Epithelial cell of proximal tubule (primary cell): Measurements from ENCODE around the gene EMSY. TPM values are rescaled to one million over a fixed set of nuclear protein-coding genes. Genes with fewer than 3 reads are reported as not detected.

Source experiments
- DNase-seq: peaks from one replicate; pipeline ENCODE4 v3.0.0-alpha.2; 2011; ENCODE audit warnings: low read depth
- H3K4me3 ChIP-seq: 2 replicates; pipeline ENCODE4 v1.5.1; 2011; ENCODE audit warnings: low read depth, mild to moderate bottlenecking, low read length
- total RNA-seq: library from RNA; depleted of rRNA; stranded (reverse); fragments of >200 nt; gene quantifications from 2 replicates; pipeline ENCODE4 v1.2.3, GENCODE V29; 2015
- TF ChIP-seq, protein P1 (sequence below): conservative IDR thresholded peaks from 2 replicates; pipeline ENCODE4 v1.5.1; 2012; ENCODE audit warnings: low read depth, mild to moderate bottlenecking, low read length

EMSY gene
- total RNA-seq, 1 donor from 2014 or later = 7.8 TPM

DNA sequence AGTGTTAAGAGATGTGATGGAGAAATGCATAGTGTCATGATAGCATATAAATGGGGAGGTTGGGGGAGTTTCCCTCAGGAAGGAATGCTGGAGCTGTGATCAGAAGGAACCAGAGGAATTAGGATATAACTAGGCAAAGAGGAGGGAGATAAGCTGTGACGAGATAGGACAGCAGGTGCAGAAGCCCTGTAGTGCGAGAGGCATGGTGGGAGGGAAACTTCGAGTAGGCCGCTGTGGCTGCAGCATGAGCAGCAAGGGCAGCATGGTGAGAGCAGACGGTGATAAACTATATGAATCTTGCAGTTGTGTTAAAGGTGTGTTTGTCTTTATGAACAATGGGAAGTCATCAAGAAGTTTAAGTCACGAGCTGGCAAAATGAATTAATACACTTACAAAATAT is 109.9 kb downstream of the EMSY start:
- DNase-seq = no peak
- TF ChIP-seq, protein P1, sequence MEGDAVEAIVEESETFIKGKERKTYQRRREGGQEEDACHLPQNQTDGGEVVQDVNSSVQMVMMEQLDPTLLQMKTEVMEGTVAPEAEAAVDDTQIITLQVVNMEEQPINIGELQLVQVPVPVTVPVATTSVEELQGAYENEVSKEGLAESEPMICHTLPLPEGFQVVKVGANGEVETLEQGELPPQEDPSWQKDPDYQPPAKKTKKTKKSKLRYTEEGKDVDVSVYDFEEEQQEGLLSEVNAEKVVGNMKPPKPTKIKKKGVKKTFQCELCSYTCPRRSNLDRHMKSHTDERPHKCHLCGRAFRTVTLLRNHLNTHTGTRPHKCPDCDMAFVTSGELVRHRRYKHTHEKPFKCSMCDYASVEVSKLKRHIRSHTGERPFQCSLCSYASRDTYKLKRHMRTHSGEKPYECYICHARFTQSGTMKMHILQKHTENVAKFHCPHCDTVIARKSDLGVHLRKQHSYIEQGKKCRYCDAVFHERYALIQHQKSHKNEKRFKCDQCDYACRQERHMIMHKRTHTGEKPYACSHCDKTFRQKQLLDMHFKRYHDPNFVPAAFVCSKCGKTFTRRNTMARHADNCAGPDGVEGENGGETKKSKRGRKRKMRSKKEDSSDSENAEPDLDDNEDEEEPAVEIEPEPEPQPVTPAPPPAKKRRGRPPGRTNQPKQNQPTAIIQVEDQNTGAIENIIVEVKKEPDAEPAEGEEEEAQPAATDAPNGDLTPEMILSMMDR = no peak
- no peak overlapping the region for H3K4me3 ChIP-seq

DNA sequence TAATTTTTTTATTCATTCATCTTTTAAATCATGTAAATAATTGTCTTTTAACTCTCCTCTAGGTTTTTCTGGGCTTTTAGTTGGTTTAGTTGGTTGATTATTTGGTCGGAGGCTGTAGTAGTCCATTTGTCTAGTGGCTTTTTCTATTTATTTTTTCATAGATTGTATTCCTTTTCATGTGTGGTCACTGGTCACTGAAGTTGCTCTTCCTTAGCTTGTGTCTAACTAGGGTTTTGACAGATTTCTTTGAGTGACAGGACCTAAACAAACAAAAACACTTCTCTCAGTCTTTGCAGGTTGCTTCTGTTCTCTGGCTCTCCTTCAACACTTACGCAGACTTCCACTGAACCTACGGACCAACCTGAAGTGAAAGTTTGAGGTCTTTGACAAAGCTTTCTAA is 112.6 kb downstream of the EMSY start:
- no peak overlapping the region for H3K4me3 ChIP-seq
- TF ChIP-seq, protein P1 = no peak
- no peak for DNase-seq

DNA sequence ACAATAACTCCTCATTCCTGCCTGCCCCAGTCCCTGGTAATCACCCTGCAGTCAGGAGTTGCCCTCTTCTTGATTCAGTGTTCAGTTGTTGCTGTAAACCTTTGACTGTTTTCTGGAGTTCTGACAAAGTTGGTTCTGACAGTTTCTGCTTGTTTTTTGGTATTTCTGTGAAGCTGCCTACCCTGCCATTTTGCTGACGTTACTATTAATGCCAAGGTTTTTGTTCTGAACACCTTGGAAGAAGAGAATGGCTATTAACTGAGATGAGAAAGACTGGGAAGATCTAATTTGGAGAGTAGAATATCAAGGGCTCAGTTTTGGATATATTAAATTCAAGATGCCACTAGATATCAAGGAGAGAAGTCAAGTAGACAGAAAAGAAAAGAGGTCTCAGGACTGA is 113.7 kb downstream of the EMSY start:
- H3K4me3 ChIP-seq = no peak overlapping the region
- TF ChIP-seq, protein P1 = no peak

DNA sequence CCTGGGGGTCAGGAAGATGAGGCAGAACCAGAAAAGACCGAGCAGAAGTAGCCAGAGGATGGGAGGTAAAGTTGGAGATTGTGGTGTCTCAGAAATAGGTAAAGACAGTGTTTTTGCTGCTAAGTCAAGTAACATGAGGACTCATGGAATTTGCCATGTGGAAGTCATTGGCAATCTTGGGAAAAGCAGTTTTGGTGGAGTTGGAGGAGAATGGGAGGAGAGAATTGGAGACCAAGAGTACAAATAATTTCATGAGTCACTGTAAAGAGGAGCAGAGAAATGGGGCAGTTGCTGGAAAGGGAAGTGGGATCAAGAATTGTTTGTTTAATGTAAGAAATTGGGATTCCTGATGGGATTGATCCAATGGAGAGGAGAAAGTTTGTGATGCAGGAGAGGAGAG is 114.1 kb downstream of the EMSY start:
- no peak overlapping the region for H3K4me3 ChIP-seq
- TF ChIP-seq, protein P1 = no peak
- DNase-seq = no peak

More for the DNA sequence above, 113.7 kb downstream of the EMSY start:
- DNase-seq = no peak

DNA sequence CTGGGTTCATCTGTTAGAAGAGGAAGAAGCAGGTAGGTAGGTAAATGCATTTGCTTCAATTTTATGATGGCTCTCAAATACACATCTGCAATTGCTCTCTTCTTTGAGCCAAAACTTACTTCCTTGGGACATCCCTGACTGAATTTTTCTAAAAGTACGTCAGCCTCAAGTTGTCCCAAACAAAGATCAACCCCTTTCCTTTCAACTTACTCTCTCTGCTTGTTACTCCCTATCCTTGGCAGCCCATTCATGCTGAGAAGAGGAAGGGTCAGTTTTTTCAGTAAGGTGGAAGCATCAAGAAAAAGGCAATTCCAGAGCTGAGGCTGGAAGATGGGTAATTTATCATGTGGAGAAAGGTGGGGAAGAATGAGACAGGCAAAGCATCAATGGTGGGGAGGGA is 114.5 kb downstream of the EMSY start:
- DNase-seq = no peak
- H3K4me3 ChIP-seq = no peak overlapping the region
- TF ChIP-seq, protein P1 = no peak

DNA sequence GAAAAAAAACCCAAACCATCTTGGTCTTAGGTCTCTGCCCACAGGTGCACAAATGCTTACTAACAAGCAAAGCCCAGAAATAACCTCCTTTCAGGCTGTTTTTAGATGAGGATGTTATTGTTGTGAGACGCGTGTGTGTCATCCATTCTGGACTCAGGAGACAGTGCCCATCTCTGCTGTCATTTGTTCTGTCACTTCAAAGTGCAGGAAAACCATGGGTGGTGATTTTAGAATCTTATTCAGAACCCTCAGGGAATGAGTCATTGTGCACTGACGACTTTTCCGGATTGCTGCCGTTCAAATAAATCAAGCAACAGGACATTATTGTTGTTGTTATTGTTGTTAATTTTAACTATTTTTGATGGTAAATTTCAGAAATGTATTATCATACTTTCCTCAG is 115.4 kb downstream of the EMSY start:
- TF ChIP-seq, protein P1 = no peak
- no peak for DNase-seq
- H3K4me3 ChIP-seq = no peak overlapping the region

DNA sequence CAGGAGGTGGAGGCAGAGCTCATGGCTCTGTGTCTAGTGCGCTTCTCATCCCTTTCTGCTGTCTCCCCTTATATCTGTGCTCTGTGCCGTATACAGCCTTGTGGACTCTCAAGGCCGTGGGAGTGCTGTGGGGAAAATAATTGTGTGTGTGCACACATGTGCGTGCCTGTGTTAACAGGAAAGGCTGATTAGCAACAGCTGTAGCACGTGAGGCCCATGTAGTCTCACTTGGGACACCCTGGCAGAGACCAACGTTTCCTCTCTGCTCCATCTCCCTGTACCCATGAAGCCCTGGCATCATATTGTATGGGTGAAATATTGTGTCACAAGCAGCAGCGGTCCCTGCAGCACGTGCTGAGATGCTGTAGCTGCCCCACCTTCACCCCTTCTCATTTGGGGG is 116.4 kb downstream of the EMSY start:
- TF ChIP-seq, protein P1 = no peak
- no peak overlapping the region for H3K4me3 ChIP-seq
- DNase-seq = no peak
